Tibial artery (tissue), 4 donors: ENCODE results near the gene MCL1.

ENCODE experiments used
- DNase-seq, 2 donors: peaks; one replicate each; pipeline ENCODE4 v3.0.0-alpha.2; 2019
- H3K27ac ChIP-seq, 2 donors: fragments of 200-600 bp; sonication (generic) in 1 of 2; 1 replicate in 1 of 2; 2 replicates in 1 of 2; pipeline ENCODE4 v1.5.1; 2018 to 2019; ENCODE audit warnings: mild to moderate bottlenecking in 1 of 2
- H3K27me3 ChIP-seq, 2 donors: fragments of 200-600 bp; sonication (generic) in 1 of 2; one replicate each; pipeline versions ENCODE4 v1.5.1 to v1.6.0; 2016 to 2019
- H3K36me3 ChIP-seq, 3 donors: fragments of 200-600 bp; sonication (generic) in 2 of 3; one replicate each; pipeline ENCODE4 v1.5.1; 2016 to 2019; ENCODE audit warnings: mild to moderate bottlenecking in 2 of 3
- H3K4me1 ChIP-seq, 4 donors: fragments of 200-600 bp; sonication (generic) in 2 of 4; 1 replicate in 3 of 4; 2 replicates in 1 of 4; pipeline ENCODE4 v1.5.1; 2016 to 2019
- H3K4me3 ChIP-seq, 2 donors: fragments of 200-600 bp; sonication (generic) in 1 of 2; 1 replicate in 1 of 2; 2 replicates in 1 of 2; pipeline ENCODE4 v1.5.1; 2018 to 2019; ENCODE audit warnings: mild to moderate bottlenecking in 2 of 2
- H3K9me3 ChIP-seq, 3 donors: fragments of 200-600 bp; sonication (generic) in 1 of 3; one replicate each; pipeline ENCODE4 v1.5.1; 2016 to 2019
- intact Hi-C: fragments of 100-400 bp; cut with DNase I; formaldehyde crosslinking; loops from one replicate; pipeline ENCODE4 v1.15.0; 2023; ENCODE audit warnings: low total_unique reads
- TF ChIP-seq, protein P1 (sequence below), 2 experiments: fragments of 200-600 bp in 1 of 2; fragments of 450-650 bp in 1 of 2; IDR thresholded peaks; one replicate each; pipeline ENCODE4 v1.5.1; 2017 to 2019; ENCODE audit warnings: antibody characterized with exemption in 2 of 2, mild to moderate bottlenecking in 1 of 2, moderate library complexity in 1 of 2

The MCL1 gene

DNA sequence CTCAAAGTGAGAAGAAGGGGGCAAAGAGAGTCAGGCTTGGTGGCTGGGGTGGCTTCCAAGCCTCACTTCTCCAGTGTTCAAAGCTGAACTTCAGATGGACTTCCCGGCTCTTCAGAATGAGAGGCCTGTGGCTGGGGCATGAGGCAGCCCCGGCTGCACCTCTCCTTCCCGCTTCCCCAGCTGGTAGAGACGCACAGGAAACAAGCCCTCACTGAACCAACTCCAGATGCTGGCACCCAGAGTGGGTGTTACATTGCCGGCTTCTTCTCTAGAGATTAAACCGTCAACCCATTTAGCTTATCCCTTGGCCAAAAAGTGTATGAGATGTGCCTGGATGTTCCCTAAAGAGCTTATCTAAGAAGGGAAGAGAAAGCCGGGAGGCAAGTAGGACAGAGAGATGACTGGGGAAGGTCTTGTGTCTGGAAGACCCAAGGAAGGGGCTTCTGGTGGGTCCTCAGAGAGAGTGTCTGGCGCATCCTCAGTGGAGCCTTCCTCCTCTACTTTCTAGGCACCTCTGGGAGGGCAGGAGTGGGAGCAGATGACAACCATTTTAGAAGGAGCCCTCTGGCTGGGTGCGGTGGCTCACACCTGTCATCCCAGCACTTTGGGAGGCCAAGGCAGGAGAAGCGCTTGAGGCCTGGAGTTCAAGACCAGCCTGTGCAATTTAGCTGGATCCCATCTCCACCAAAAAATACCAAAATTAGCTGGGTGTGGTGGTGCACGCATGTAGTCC is 28.2 kb downstream of the MCL1 start:
- TF ChIP-seq, protein P1, sequence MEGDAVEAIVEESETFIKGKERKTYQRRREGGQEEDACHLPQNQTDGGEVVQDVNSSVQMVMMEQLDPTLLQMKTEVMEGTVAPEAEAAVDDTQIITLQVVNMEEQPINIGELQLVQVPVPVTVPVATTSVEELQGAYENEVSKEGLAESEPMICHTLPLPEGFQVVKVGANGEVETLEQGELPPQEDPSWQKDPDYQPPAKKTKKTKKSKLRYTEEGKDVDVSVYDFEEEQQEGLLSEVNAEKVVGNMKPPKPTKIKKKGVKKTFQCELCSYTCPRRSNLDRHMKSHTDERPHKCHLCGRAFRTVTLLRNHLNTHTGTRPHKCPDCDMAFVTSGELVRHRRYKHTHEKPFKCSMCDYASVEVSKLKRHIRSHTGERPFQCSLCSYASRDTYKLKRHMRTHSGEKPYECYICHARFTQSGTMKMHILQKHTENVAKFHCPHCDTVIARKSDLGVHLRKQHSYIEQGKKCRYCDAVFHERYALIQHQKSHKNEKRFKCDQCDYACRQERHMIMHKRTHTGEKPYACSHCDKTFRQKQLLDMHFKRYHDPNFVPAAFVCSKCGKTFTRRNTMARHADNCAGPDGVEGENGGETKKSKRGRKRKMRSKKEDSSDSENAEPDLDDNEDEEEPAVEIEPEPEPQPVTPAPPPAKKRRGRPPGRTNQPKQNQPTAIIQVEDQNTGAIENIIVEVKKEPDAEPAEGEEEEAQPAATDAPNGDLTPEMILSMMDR (IDR thresholded peaks at IDR 0.05), result no peak
- Histone ChIP-seq H3K36me3 (peaks cover 0 to 24% (median 20%) of the 10 kb centered on the region in 3 donors), H3K27me3 (no peaks in the 10 kb centered on the region), H3K4me3 (peak overlapping the region in 1 of 2 donors; percentile 73), H3K4me1 (peaks cover 3 to 61% (median 50%) of the 10 kb centered on the region in 4 donors), H3K9me3 (no peaks in the 10 kb centered on the region), H3K27ac (peak overlapping the region; percentile 92 to 97)
- intact Hi-C loops, result loop anchor here (10.0 kb wide), 1 partner anchor 454 kb away; the partner anchor contains the start of genes MINDY1 and PRUNE1
- DNase-seq, result peak in 1 of 2 donors; percentile 76

DNA sequence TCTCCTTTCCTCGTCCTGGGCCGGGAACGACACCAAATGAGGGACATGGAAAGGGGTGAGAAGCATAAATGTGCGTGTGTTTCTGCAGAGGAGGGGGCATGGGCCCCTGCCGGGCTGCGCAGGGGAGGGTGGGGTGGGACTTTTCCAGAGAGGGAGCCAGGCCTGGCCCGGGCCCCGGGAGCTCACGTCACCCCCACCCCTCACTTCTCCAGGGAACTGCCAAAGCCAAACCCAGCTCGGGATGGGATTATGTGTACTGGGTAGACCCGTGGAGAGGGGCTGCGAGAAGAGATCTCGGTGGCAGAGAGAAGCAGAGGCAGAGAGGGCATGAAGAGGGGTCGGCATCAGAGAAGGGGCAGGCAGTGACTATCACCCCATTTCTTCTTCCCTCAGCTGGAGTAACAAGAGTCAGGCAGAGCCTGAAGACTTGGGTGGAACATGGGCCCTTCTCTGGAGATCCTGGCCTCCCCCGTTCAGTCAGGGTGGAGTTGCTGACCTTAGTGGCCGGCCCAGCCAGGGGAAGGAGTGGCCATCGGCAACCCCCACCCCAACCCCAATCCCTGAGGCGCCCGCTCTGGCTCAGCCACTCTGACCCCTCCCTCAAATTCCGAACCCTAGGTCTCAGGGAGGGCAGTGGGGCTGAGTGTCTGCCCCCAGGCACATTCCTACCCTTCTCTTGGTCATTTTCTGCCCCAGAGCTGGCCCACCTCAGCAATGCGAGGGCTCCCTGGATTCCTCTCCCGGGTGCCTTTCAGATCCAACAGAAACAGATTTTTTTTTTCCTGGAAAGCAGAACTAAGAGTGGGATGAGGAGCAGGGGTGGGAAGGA is 29.0 kb downstream of the MCL1 start:
- Histone ChIP-seq H3K36me3 (peaks cover 0 to 17% (median 12%) of the 10 kb centered on the region in 3 donors), H3K27ac (peak overlapping the region; percentile 92 to 97), H3K4me3 (peak overlapping the region; percentile 59 to 73), H3K27me3 (no peaks in the 10 kb centered on the region), H3K9me3 (no peaks in the 10 kb centered on the region), H3K4me1 (peaks cover 3 to 61% (median 50%) of the 10 kb centered on the region in 4 donors)
- intact Hi-C loops, result loop anchor here (10.0 kb wide), 1 partner anchor 454 kb away; the partner anchor contains the start of genes MINDY1 and PRUNE1
- DNase-seq, result peak in 1 of 2 donors; percentile 85
- TF ChIP-seq, protein P1 (IDR thresholded peaks at IDR 0.05), result no peak

DNA sequence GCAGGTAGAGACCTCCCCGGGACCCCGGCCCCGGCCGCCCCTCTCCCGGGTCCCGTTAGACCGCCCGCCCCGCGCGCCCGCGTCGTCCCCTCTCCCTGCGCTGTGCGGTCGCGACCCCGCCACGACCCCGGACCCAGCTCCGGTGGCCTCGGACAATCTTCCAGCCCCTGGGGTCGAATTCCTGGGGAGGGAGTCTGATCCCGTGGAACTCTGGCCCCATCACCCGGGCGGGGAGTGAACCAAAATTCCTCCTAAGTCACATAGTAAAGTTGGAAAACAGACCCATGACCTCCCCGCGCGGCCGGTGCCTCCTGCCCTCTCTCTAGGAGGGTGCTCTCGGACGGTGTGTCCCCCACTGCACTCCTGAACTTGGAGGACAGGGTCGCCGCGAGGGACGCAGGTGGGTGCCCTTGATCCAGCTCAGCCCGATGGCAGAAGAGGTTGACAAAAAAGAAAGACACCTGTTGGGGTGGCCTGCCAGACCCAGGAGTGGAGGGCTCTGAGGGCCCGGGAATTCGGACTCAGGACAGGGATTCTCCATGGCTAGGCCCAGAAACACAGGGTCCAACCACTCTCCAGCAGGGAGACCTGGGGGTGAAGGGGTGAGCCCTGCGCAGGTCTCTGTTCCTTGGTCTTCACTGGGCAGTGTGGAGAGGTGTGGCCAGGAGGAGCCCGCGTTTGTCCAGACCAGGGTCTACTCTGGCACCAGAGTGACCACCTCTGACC is 29.8 kb downstream of the MCL1 start:
- H3K4me3 ChIP-seq, result peak overlapping the region; percentile 59 to 73
- no peaks in the 10 kb centered on the region for H3K9me3 ChIP-seq
- intact Hi-C loops, result loop anchor here (10.0 kb wide), 1 partner anchor 455 kb away; the partner anchor contains the start of genes MINDY1 and PRUNE1
- peak in 1 of 2 donors; percentile 82 for DNase-seq
- peak overlapping the region; percentile 92 to 97 for H3K27ac ChIP-seq
- H3K36me3 ChIP-seq, result peaks cover 0 to 9% (median 4%) of the 10 kb centered on the region in 3 donors
- H3K27me3 ChIP-seq, result no peaks in the 10 kb centered on the region
- H3K4me1 ChIP-seq, result peaks cover 3 to 61% (median 50%) of the 10 kb centered on the region in 4 donors
- TF ChIP-seq, protein P1 (IDR thresholded peaks at IDR 0.05), result no peak

DNA sequence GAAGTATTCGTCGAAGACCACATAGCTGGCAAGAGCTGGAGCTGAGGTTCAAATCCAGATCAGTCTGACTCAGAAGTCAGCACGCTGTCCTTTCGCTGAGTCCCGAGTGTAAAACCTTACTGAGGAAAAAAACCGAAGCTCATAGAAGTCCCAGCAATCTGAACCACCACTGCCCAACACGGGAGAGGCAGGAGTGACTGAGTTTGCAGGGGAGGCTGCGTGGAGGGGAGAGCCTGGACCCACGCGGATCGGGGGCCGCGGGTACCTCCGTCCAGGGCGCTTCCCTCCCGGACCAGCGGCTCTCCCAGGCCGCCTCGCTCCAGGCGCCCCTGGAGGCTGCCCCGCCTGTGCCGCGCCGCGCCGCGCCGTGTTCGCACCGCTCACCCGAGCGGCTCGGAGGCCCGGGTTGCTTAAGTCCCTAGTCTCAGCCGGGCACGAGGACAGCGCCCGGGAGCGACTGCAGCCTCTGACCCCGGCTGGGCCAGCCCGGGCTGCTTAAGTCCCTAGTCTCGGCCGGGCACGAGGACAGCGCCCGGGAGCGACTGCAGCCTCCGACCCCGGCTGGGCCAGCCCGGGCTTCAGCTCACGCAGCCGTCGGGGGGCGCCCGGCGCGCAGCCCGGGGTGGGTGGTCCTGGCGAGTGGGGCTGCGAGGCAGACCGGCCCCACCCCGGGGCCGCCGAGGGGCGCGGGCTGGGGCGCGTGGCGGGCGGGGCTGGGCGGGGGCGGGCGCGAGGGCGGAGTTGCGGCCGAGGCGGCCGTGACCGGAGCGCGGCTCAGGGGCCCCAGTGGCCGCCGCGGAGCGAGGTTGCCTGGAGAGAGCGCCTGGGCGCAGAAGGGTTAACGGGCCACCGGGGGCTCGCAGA is 30.5 kb downstream of the MCL1 start, which contains the start of gene ADAMTSL4:
ADAMTSL4 (plus strand) TSS at position 777 of the 864 bp plus-strand sequence. CDS start 2,881 bp downstream, outside the sequence.
- Histone ChIP-seq H3K4me3 (peak within 1 kb of the TSS; percentile 59 to 73), H3K36me3 (peaks cover 0 to under 1% (median 0%) of the 10 kb centered on the region in 3 donors), H3K4me1 (peaks cover 3 to 56% (median 47%) of the 10 kb centered on the region in 4 donors), H3K27me3 (no peaks in the 10 kb centered on the region), H3K9me3 (no peaks in the 10 kb centered on the region), H3K27ac (peak within 1 kb of the TSS; percentile 92 to 97)
- intact Hi-C loops, result no loop called here
- peak; percentile 71 to 89 for DNase-seq
- TF ChIP-seq, protein P1 (IDR thresholded peaks at IDR 0.05), result peak; percentile 32 to 35
